ENCODE data around the gene SLC39A8.

The SLC39A8 gene

GRCh38 chr4:102341201-102341600 lies 4.1 kb downstream of the SLC39A8 start:
- H3K9me3 ChIP-seq (ENCODE audit: control extremely low read depth in 1 of 5, control insufficient read depth in 4 of 5, insufficient read depth in 2 of 5, low read depth in 1 of 5, low read length in 4 of 5): no peaks in the 10 kb centered on the region
- H3K4me1 ChIP-seq (ENCODE audit: control extremely low read depth in 1 of 4, control insufficient read depth in 4 of 4, insufficient read depth in 4 of 4, low read length in 3 of 4): peaks cover 19 to 50% (median 34%) of the 10 kb centered on the region in 4 experiments
- ChIA-PET POLR2A (interaction anchor here (0.7 kb wide), 1 partner anchor 11 kb away, joined by 3 read pairs; no protein-coding TSS in a partner anchor), CTCF (interaction anchor here (0.9 to 1.5 kb wide), 4 partner anchors 11 to 762 kb away, joined by 3 to 5 read pairs (median 4); no protein-coding TSS in a partner anchor)
- H3K27me3 ChIP-seq (replicated peaks in 2 of 5; ENCODE audit: control insufficient read depth in 4 of 5, insufficient read depth in 5 of 5, low read length in 4 of 5): no peaks in the 10 kb centered on the region
- no peak overlapping the region for H3K4me3 ChIP-seq (ENCODE audit: control insufficient read depth in 1 of 7, extremely low read depth in 1 of 7, insufficient read depth in 4 of 7, low read depth in 2 of 7, low read length in 6 of 7)
- H3K36me3 ChIP-seq (ENCODE audit: control insufficient read depth in 4 of 4, insufficient read depth in 4 of 4, low read length in 3 of 4): peaks cover 0 to 4% (median 2%) of the 10 kb centered on the region in 4 experiments
- H3K27ac ChIP-seq (ENCODE audit: insufficient read depth in 1 of 2, low read depth in 1 of 2, low read length in 2 of 2, poor library complexity in 1 of 2, severe bottlenecking in 2 of 2): no peak overlapping the region
- no peak for DNase-seq

GRCh38 chr4:102339018-102339417 lies 6.3 kb downstream of the SLC39A8 start:
- no peaks in the 10 kb centered on the region for H3K27me3 ChIP-seq (replicated peaks in 2 of 5; ENCODE audit: control insufficient read depth in 4 of 5, insufficient read depth in 5 of 5, low read length in 4 of 5)
- no peak overlapping the region for H3K4me3 ChIP-seq (ENCODE audit: control insufficient read depth in 1 of 7, extremely low read depth in 1 of 7, insufficient read depth in 4 of 7, low read depth in 2 of 7, low read length in 6 of 7)
- peaks cover 19 to 44% (median 29%) of the 10 kb centered on the region in 4 experiments for H3K4me1 ChIP-seq (ENCODE audit: control extremely low read depth in 1 of 4, control insufficient read depth in 4 of 4, insufficient read depth in 4 of 4, low read length in 3 of 4)
- WGBS (ENCODE audit: insufficient coverage): no CpG with 5 or more reads among the region's 1 CpG
- no peak overlapping the region for H3K27ac ChIP-seq (ENCODE audit: insufficient read depth in 1 of 2, low read depth in 1 of 2, low read length in 2 of 2, poor library complexity in 1 of 2, severe bottlenecking in 2 of 2)
- DNase-seq: no peak
- ChIA-PET CTCF (no interaction called here), POLR2A (no interaction called here)
- peaks cover 0 to 8% (median 2%) of the 10 kb centered on the region in 4 experiments for H3K36me3 ChIP-seq (ENCODE audit: control insufficient read depth in 4 of 4, insufficient read depth in 4 of 4, low read length in 3 of 4)
- no peaks in the 10 kb centered on the region for H3K9me3 ChIP-seq (ENCODE audit: control extremely low read depth in 1 of 5, control insufficient read depth in 4 of 5, insufficient read depth in 2 of 5, low read depth in 1 of 5, low read length in 4 of 5)

GRCh38 chr4:102338405-102338804 lies 6.9 kb downstream of the SLC39A8 start:
- WGBS (ENCODE audit: insufficient coverage): 100% methylated on average over 6 of the region's 8 CpGs
- Histone ChIP-seq H3K27me3 (replicated peaks in 2 of 5; ENCODE audit: control insufficient read depth in 4 of 5, insufficient read depth in 5 of 5, low read length in 4 of 5) (no peaks in the 10 kb centered on the region), H3K9me3 (ENCODE audit: control extremely low read depth in 1 of 5, control insufficient read depth in 4 of 5, insufficient read depth in 2 of 5, low read depth in 1 of 5, low read length in 4 of 5) (no peaks in the 10 kb centered on the region), H3K27ac (ENCODE audit: insufficient read depth in 1 of 2, low read depth in 1 of 2, low read length in 2 of 2, poor library complexity in 1 of 2, severe bottlenecking in 2 of 2) (no peak overlapping the region), H3K4me1 (ENCODE audit: control extremely low read depth in 1 of 4, control insufficient read depth in 4 of 4, insufficient read depth in 4 of 4, low read length in 3 of 4) (peaks cover 19 to 40% (median 25%) of the 10 kb centered on the region in 4 experiments), H3K4me3 (ENCODE audit: control insufficient read depth in 1 of 7, extremely low read depth in 1 of 7, insufficient read depth in 4 of 7, low read depth in 2 of 7, low read length in 6 of 7) (no peak overlapping the region), H3K36me3 (ENCODE audit: control insufficient read depth in 4 of 4, insufficient read depth in 4 of 4, low read length in 3 of 4) (peaks cover 0 to 8% (median 3%) of the 10 kb centered on the region in 4 experiments)
- CTCF ChIA-PET: interaction anchor here (1.1 kb wide), 1 partner anchor 37 kb away, joined by 4 read pairs; no protein-coding TSS in a partner anchor
- DNase-seq: peak in 1 of 3 donors; percentile 24
- POLR2A ChIA-PET: no interaction called here

DNA sequence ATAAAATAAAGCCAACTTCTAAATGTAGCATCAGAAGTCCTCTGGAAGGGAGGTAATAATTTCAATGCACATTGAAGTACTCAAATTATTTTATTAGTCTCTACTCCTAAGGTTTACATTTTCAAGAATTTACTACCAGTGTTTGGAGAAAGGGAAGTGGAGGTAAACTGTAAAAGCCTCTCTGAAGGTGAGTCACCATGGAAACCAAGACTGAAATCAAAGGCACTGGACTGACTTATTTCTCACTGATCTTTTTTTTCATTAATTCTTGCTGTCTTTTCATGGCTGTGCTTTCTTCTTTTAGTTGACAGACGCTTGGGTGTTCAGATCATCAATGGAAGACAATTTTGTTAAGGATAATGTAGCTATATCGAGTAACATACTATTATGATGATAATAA lies 9.7 kb downstream of the SLC39A8 start:
- ChIA-PET POLR2A (no interaction called here), CTCF (interaction anchor here (0.7 to 1.7 kb wide), 2 partner anchors 8 to 44 kb away, joined by 3 to 5 read pairs; no protein-coding TSS in a partner anchor)
- no peaks in the 10 kb centered on the region for H3K27me3 ChIP-seq (replicated peaks in 2 of 5; ENCODE audit: control insufficient read depth in 4 of 5, insufficient read depth in 5 of 5, low read length in 4 of 5)
- WGBS (ENCODE audit: insufficient coverage): no CpG with 5 or more reads among the region's 2 CpGs
- H3K4me1 ChIP-seq (ENCODE audit: control extremely low read depth in 1 of 4, control insufficient read depth in 4 of 4, insufficient read depth in 4 of 4, low read length in 3 of 4): peaks cover under 1 to 12% (median 4%) of the 10 kb centered on the region in 4 experiments
- H3K36me3 ChIP-seq (ENCODE audit: control insufficient read depth in 4 of 4, insufficient read depth in 4 of 4, low read length in 3 of 4): peaks cover 0 to 11% (median 6%) of the 10 kb centered on the region in 4 experiments
- H3K9me3 ChIP-seq (ENCODE audit: control extremely low read depth in 1 of 5, control insufficient read depth in 4 of 5, insufficient read depth in 2 of 5, low read depth in 1 of 5, low read length in 4 of 5): peaks cover 0 to 2% (median 0%) of the 10 kb centered on the region in 5 experiments
- no peak overlapping the region for H3K27ac ChIP-seq (ENCODE audit: insufficient read depth in 1 of 2, low read depth in 1 of 2, low read length in 2 of 2, poor library complexity in 1 of 2, severe bottlenecking in 2 of 2)
- peak in 2 of 3 donors; percentile 31 to 40 for DNase-seq
- H3K4me3 ChIP-seq (ENCODE audit: control insufficient read depth in 1 of 7, extremely low read depth in 1 of 7, insufficient read depth in 4 of 7, low read depth in 2 of 7, low read length in 6 of 7): no peak overlapping the region

- H3K9me3 ChIP-seq (ENCODE audit: control extremely low read depth in 1 of 5, control insufficient read depth in 4 of 5, insufficient read depth in 2 of 5, low read depth in 1 of 5, low read length in 4 of 5): peaks cover 0 to 2% (median 0%) of the 10 kb centered on the region in 5 experiments
- no peak for DNase-seq
- peaks cover 0 to 11% (median 5%) of the 10 kb centered on the region in 4 experiments for H3K36me3 ChIP-seq (ENCODE audit: control insufficient read depth in 4 of 4, insufficient read depth in 4 of 4, low read length in 3 of 4)
- H3K27me3 ChIP-seq (replicated peaks in 2 of 5; ENCODE audit: control insufficient read depth in 4 of 5, insufficient read depth in 5 of 5, low read length in 4 of 5): no peaks in the 10 kb centered on the region
- peaks cover 0 to 7% (median 0%) of the 10 kb centered on the region in 4 experiments for H3K4me1 ChIP-seq (ENCODE audit: control extremely low read depth in 1 of 4, control insufficient read depth in 4 of 4, insufficient read depth in 4 of 4, low read length in 3 of 4)
- ChIA-PET CTCF (interaction anchor here (1.7 kb wide), 1 partner anchor 9 kb away, joined by 5 read pairs; no protein-coding TSS in a partner anchor), POLR2A (no interaction called here)
- WGBS (ENCODE audit: insufficient coverage): 88% methylated on average over 1 of the region's 2 CpGs
- no peak overlapping the region for H3K4me3 ChIP-seq (ENCODE audit: control insufficient read depth in 1 of 7, extremely low read depth in 1 of 7, insufficient read depth in 4 of 7, low read depth in 2 of 7, low read length in 6 of 7)
- H3K27ac ChIP-seq (ENCODE audit: insufficient read depth in 1 of 2, low read depth in 1 of 2, low read length in 2 of 2, poor library complexity in 1 of 2, severe bottlenecking in 2 of 2): no peak overlapping the region
These were observed 10.7 kb downstream of the SLC39A8 start for GRCh38 chr4:102334624-102335023.

DNA sequence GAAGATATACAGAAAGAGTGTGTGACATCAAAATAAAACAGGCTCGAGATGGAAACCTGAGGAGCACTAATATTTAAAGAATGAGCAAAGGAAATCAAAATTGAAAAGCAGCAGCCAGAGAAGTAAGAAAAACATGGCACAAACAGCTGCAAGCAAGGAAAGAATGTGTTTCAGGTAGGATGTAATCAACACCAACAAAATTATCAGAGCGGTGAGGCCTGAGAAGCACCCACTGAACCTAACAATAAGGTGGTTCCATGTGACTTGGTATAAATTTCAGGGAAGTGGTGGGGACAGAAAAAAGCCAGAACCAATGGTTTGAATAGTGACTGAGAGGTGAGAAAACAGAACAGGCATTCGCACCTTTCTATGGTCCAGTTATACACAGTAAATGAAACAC lies 11.5 kb downstream of the SLC39A8 start:
- H3K4me3 ChIP-seq (ENCODE audit: control insufficient read depth in 1 of 7, extremely low read depth in 1 of 7, insufficient read depth in 4 of 7, low read depth in 2 of 7, low read length in 6 of 7): no peak overlapping the region
- no peak for DNase-seq
- peaks cover 0 to 11% (median 3%) of the 10 kb centered on the region in 4 experiments for H3K36me3 ChIP-seq (ENCODE audit: control insufficient read depth in 4 of 4, insufficient read depth in 4 of 4, low read length in 3 of 4)
- H3K4me1 ChIP-seq (ENCODE audit: control extremely low read depth in 1 of 4, control insufficient read depth in 4 of 4, insufficient read depth in 4 of 4, low read length in 3 of 4): peaks cover 0 to 4% (median 0%) of the 10 kb centered on the region in 4 experiments
- ChIA-PET CTCF (interaction anchor here (1.1 to 1.7 kb wide), 2 partner anchors 9 to 11 kb away, joined by 3 to 5 read pairs; no protein-coding TSS in a partner anchor), POLR2A (no interaction called here)
- H3K27ac ChIP-seq (ENCODE audit: insufficient read depth in 1 of 2, low read depth in 1 of 2, low read length in 2 of 2, poor library complexity in 1 of 2, severe bottlenecking in 2 of 2): no peak overlapping the region
- no peaks in the 10 kb centered on the region for H3K27me3 ChIP-seq (replicated peaks in 2 of 5; ENCODE audit: control insufficient read depth in 4 of 5, insufficient read depth in 5 of 5, low read length in 4 of 5)
- WGBS (ENCODE audit: insufficient coverage): 93% methylated on average over 2 of the region's 3 CpGs
- peaks cover 0 to 2% (median 0%) of the 10 kb centered on the region in 5 experiments for H3K9me3 ChIP-seq (ENCODE audit: control extremely low read depth in 1 of 5, control insufficient read depth in 4 of 5, insufficient read depth in 2 of 5, low read depth in 1 of 5, low read length in 4 of 5)

DNA sequence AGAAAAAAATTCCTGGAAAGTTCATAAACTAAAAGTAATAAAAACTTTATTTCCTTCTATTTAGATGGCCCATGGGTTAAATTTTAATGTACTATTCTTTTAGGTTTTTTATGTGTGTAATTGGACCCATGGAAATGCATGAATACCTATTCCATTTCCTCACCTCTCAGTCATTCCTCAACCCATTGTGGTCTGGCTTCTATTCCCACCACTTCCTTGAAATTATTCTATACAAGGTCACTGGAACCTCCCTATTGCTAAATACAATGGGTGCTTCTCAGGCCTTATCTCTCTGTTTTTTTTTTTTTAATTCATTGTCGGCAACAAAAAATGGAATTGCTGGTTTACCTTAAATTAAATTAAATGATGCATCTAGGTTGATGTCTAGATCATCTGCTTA lies 17.2 kb downstream of the SLC39A8 start:
- CTCF ChIA-PET: no interaction called here
- H3K27ac ChIP-seq (ENCODE audit: insufficient read depth in 1 of 2, low read depth in 1 of 2, low read length in 2 of 2, poor library complexity in 1 of 2, severe bottlenecking in 2 of 2): no peak overlapping the region
- H3K36me3 ChIP-seq (ENCODE audit: control insufficient read depth in 4 of 4, insufficient read depth in 4 of 4, low read length in 3 of 4): peaks cover 0 to 9% (median 3%) of the 10 kb centered on the region in 4 experiments
- no peak overlapping the region for H3K4me3 ChIP-seq (ENCODE audit: control insufficient read depth in 1 of 7, extremely low read depth in 1 of 7, insufficient read depth in 4 of 7, low read depth in 2 of 7, low read length in 6 of 7)
- peaks cover 0 to 2% (median 0%) of the 10 kb centered on the region in 5 experiments for H3K9me3 ChIP-seq (ENCODE audit: control extremely low read depth in 1 of 5, control insufficient read depth in 4 of 5, insufficient read depth in 2 of 5, low read depth in 1 of 5, low read length in 4 of 5)
- WGBS (ENCODE audit: insufficient coverage): no CpG with 5 or more reads among the region's 1 CpG
- POLR2A ChIA-PET: no interaction called here
- H3K4me1 ChIP-seq (ENCODE audit: control extremely low read depth in 1 of 4, control insufficient read depth in 4 of 4, insufficient read depth in 4 of 4, low read length in 3 of 4): no peaks in the 10 kb centered on the region
- DNase-seq: no peak
- no peaks in the 10 kb centered on the region for H3K27me3 ChIP-seq (replicated peaks in 2 of 5; ENCODE audit: control insufficient read depth in 4 of 5, insufficient read depth in 5 of 5, low read length in 4 of 5)
